ENCODE measurements around the gene FREM1.
"Not testable (repeated sequence)": the region's sequence is repeated elsewhere in the genome, so short reads cannot be mapped to it uniquely, and the experiment has no call there.

The FREM1 gene

GRCh38 chr9:14909961-14910805 lies at the start of gene FREM1:
Gene FREM1 (minus strand): TSS chr9:14910428. CDS start chr9:14868977, 41,451 bp downstream.
- peak; percentile 36 for DNase-seq

GRCh38 chr9:14958989-14959388 lies 48.8 kb upstream of the FREM1 start:
- DNase-seq = no peak

- no peak for DNase-seq
Observed at GRCh38 chr9:14957109-14957508, 46.9 kb upstream of the FREM1 start.

GRCh38 chr9:14956208-14956607 lies 46.0 kb upstream of the FREM1 start:
- no peak for DNase-seq

GRCh38 chr9:14945351-14945750 lies 35.1 kb upstream of the FREM1 start:
- no peak for DNase-seq

- DNase-seq = no peak
Observed at GRCh38 chr9:14941501-14942405, 31.5 kb upstream of the FREM1 start.

GRCh38 chr9:14939378-14939777 lies 29.1 kb upstream of the FREM1 start:
- DNase-seq = no peak

- DNase-seq = no peak
Observed at GRCh38 chr9:14937216-14937615, 27.0 kb upstream of the FREM1 start.

GRCh38 chr9:14936491-14936890 lies 26.3 kb upstream of the FREM1 start:
- no peak for DNase-seq

GRCh38 chr9:14935964-14936363 lies 25.7 kb upstream of the FREM1 start:
- DNase-seq = no peak

GRCh38 chr9:14935106-14935751 lies 25.0 kb upstream of the FREM1 start:
- no peak for DNase-seq

GRCh38 chr9:14932641-14933040 lies 22.4 kb upstream of the FREM1 start:
- DNase-seq = no peak

- no peak for DNase-seq
Observed at GRCh38 chr9:14932231-14932630, 22.0 kb upstream of the FREM1 start.

- DNase-seq = no peak
Observed at GRCh38 chr9:14926941-14927624, 16.9 kb upstream of the FREM1 start.

- no peak for DNase-seq
Observed at GRCh38 chr9:14924230-14925219, 14.3 kb upstream of the FREM1 start.

- no peak for DNase-seq
Observed at GRCh38 chr9:14923701-14924100, 13.5 kb upstream of the FREM1 start.

- DNase-seq = not testable (repeated sequence)
Observed at GRCh38 chr9:14920805-14921204, 10.6 kb upstream of the FREM1 start.

GRCh38 chr9:14913366-14913765 lies 3.1 kb upstream of the FREM1 start:
- DNase-seq = no peak

GRCh38 chr9:14912859-14913258 lies 2.6 kb upstream of the FREM1 start:
- DNase-seq = no peak

GRCh38 chr9:14911046-14911445 lies 818 bp upstream of the FREM1 start:
- DNase-seq = no peak

- DNase-seq = no peak
Observed at GRCh38 chr9:14909601-14909960, 647 bp downstream of the FREM1 start.

- no peak for DNase-seq
Observed at GRCh38 chr9:14909181-14909580, 1.0 kb downstream of the FREM1 start.

Data from NCI-H146 (cell line).